HFFc6 (cell line): Measurements from ENCODE around the gene ACSL6. TPM values are rescaled to one million over a fixed set of nuclear protein-coding genes. Genes with fewer than 3 reads are reported as not detected.

Experiments used
- DNase-seq: peaks from one replicate; pipeline ENCODE4 v3.0.0-alpha.2; 2018
- H3K27ac Mint-ChIP-seq: 2 replicates; pipeline ENCODE4 v1.8.0; 2020; ENCODE audit warnings: mild to moderate bottlenecking, mixed read lengths
- H3K27me3 Mint-ChIP-seq: 2 replicates; pipeline ENCODE4 v1.8.0; 2021; ENCODE audit warnings: mild to moderate bottlenecking, moderate library complexity, mixed read lengths; ENCODE audit not compliant: insufficient read depth
- H3K36me3 Mint-ChIP-seq: 2 replicates; pipeline ENCODE4 v1.8.0; 2021; ENCODE audit warnings: low read depth, mixed read lengths
- H3K4me1 Mint-ChIP-seq: 2 replicates; pipeline ENCODE4 v1.8.0; 2020; ENCODE audit warnings: low read depth, mixed read lengths
- H3K4me3 Mint-ChIP-seq: 2 replicates; pipeline ENCODE4 v1.8.0; 2020; ENCODE audit warnings: mild to moderate bottlenecking, moderate library complexity, mixed read lengths
- H3K9me3 Mint-ChIP-seq: 2 replicates; pipeline ENCODE4 v1.8.0; 2020; ENCODE audit warnings: mild to moderate bottlenecking, mixed read lengths
- total RNA-seq, 6 experiments: library from RNA; stranded (reverse); fragmentation: NEBNext Ultra II Directional; extraction: Animal tissue kit (Norgen Biotek cat#: 25700); gene quantifications; 2 replicates in 1 of 6; 3 replicates in 5 of 6; pipeline ENCODE4 v1.2.3, GENCODE V29; 2021
- TF ChIP-seq, protein P1 (sequence below): fragments of 200-600 bp; sonication (generic); IDR thresholded peaks from 2 replicates; pipeline ENCODE4 v1.5.0; 2021; ENCODE audit warnings: antibody characterized with exemption, mild to moderate bottlenecking

The ACSL6 gene
- total RNA-seq, 6 experiments from 2014 or later = not detected

DNA sequence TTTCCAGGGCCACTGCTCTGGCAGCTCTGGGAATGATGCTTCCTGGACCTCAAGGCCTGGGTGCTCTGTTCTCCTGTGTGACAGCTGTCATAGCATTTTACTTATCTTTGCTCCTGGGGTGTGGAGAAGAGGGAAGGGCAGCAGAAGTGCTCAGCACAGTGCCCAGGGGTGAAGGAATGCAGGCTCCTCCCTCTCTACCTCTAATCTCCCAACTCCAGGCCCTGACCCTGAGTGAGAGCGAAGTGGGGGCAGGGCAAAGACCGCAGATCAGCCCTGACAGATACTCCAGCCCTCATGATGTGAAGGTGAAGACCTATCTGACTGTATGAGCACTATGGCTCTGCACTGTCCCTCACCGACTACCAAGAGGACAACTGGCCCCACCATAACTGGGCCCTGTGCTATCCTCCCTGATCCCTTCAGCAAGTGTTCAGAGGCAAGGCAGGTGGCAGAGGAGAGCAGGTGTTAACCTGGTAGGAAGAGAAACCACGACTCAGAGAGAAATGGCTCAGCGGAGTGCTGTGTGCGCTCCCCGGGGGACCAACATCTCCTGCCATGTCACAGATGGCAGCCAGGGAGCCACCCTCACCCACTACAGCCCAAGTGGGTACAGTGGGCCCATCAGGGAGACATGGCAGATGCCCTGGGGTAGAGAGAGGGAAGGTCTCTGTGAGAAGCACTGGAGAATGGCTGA, 16.8 kb downstream of the ACSL6 start:
- H3K27ac Mint-ChIP-seq = no peak overlapping the region
- H3K36me3 Mint-ChIP-seq = no peaks in the 10 kb centered on the region
- TF ChIP-seq, protein P1, sequence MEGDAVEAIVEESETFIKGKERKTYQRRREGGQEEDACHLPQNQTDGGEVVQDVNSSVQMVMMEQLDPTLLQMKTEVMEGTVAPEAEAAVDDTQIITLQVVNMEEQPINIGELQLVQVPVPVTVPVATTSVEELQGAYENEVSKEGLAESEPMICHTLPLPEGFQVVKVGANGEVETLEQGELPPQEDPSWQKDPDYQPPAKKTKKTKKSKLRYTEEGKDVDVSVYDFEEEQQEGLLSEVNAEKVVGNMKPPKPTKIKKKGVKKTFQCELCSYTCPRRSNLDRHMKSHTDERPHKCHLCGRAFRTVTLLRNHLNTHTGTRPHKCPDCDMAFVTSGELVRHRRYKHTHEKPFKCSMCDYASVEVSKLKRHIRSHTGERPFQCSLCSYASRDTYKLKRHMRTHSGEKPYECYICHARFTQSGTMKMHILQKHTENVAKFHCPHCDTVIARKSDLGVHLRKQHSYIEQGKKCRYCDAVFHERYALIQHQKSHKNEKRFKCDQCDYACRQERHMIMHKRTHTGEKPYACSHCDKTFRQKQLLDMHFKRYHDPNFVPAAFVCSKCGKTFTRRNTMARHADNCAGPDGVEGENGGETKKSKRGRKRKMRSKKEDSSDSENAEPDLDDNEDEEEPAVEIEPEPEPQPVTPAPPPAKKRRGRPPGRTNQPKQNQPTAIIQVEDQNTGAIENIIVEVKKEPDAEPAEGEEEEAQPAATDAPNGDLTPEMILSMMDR = no peak
- no peak overlapping the region for H3K4me3 Mint-ChIP-seq
- H3K4me1 Mint-ChIP-seq = no peaks in the 10 kb centered on the region
- H3K9me3 Mint-ChIP-seq = no peaks in the 10 kb centered on the region
- no peak for DNase-seq
- H3K27me3 Mint-ChIP-seq = peaks cover 17% of the 10 kb centered on the region

DNA sequence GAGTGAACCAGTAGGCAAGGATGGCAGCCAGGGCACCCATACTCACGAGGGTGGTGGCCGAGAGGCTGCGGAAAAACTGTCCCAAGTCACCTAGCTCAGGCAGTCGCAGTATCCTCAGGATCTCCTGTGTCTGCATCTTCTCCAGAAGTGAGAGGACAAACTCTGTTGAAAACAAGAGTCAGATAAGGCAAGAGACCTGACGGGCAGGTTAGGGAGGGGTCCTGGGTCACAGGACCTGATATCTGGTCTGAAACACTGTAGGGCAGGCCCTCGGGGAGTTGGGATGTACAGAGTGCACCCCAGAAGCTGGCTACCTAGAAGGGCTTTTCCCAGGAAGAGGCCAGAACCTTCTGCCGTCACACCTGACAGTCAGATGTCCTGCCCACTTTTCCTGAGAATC, 17.4 kb downstream of the ACSL6 start:
- H3K27me3 Mint-ChIP-seq = peaks cover 17% of the 10 kb centered on the region
- no peak overlapping the region for H3K27ac Mint-ChIP-seq
- H3K9me3 Mint-ChIP-seq = no peaks in the 10 kb centered on the region
- no peak overlapping the region for H3K4me3 Mint-ChIP-seq
- DNase-seq = no peak
- no peaks in the 10 kb centered on the region for H3K4me1 Mint-ChIP-seq
- H3K36me3 Mint-ChIP-seq = no peaks in the 10 kb centered on the region
- TF ChIP-seq, protein P1 = no peak

DNA sequence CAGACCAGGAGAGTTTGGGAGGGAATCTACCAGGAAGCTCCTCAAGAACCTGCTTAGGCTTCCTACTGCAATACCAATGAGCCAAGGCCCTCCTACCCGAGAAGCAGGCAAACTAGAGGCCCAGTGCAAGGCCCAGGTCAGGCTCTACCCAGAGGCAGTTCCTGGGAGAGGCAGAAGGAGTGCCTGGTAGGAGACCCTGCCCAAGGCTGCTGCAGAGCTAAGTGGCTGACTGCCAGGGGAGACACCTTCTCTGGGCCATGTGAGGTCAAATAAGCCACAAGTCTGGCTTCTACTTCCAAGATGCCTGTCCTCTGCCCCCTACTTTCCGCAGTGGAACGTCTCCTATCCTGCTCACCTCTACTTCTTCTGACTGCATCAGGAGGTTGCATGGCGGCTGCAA, 17.8 kb downstream of the ACSL6 start:
- Mint-ChIP-seq H3K4me3 (no peak overlapping the region), H3K4me1 (no peaks in the 10 kb centered on the region), H3K27me3 (peaks cover 15% of the 10 kb centered on the region), H3K36me3 (no peaks in the 10 kb centered on the region), H3K27ac (no peak overlapping the region), H3K9me3 (no peaks in the 10 kb centered on the region)
- DNase-seq = no peak
- TF ChIP-seq, protein P1 = no peak

DNA sequence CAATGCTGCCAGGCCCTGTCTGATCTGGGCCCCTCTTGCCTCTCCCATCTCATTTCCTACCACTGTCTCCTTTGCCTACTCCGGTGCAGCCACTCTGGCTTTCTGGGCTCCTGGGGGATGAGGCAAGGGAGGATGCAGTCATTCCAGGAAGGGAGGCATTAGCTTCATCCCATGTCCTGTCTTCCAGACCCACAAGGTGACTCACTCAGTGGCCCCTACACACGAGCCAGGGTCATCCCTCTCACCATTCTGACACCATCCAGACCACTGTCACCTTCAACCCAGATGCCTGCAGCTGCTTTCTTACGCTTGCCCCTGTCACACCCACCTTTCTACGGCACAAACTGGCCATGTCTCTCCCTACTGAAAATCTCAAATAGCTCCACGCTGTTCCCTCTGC, 19.1 kb downstream of the ACSL6 start:
- Mint-ChIP-seq H3K4me3 (no peak overlapping the region), H3K36me3 (no peaks in the 10 kb centered on the region), H3K4me1 (no peaks in the 10 kb centered on the region), H3K27me3 (peaks cover 15% of the 10 kb centered on the region), H3K9me3 (no peaks in the 10 kb centered on the region), H3K27ac (no peak overlapping the region)
- TF ChIP-seq, protein P1 = no peak
- DNase-seq = no peak

DNA sequence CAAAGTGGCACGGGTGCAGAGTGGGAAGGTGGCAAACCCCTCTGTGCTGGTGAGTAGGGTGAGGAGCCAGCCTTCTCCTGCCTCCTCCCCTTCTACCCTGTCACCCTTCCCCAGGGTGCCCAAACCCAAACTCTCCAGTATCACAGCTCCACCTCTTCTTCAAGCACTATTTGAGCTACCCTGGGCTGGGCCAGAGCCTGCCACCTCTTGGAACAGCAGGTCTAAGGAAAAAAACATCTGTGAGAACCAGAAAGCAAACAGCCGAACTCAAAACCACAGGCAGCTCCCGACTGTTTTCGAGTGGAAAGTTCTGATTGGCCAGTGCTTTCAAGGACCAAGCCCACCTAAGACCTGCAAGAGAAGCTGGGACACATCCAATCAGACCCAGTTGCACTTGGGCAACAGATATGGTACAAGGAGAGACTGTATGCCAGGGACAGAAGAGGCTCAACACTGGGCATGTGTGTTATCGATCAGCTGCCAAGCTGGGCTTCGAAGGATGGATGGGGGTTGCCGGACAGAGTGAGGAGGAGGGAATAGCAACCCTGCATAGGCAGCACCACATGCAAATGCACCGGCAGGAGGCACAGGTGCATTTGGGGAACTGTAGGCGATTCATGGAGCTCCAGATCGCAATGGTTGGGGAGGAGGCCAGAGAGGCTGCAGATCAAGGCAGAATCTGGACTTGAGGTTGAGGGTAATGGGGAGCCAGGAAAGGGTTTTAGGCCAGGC, 19.7 kb downstream of the ACSL6 start:
- no peak for DNase-seq

More for the DNA sequence above, 19.7 kb downstream of the ACSL6 start:
- TF ChIP-seq, protein P1 = no peak
- H3K4me1 Mint-ChIP-seq = no peaks in the 10 kb centered on the region
- H3K9me3 Mint-ChIP-seq = no peaks in the 10 kb centered on the region
- no peak overlapping the region for H3K27ac Mint-ChIP-seq
- peaks cover 15% of the 10 kb centered on the region for H3K27me3 Mint-ChIP-seq
- no peaks in the 10 kb centered on the region for H3K36me3 Mint-ChIP-seq
- no peak overlapping the region for H3K4me3 Mint-ChIP-seq
